Loucy (cell line): Measurements from ENCODE around the gene SLC6A12.

ENCODE experiments used
- H2AFZ ChIP-seq: fragments of 200-600 bp; sonication (generic); 2 replicates; pipeline ENCODE4 v1.6.0; 2016; ENCODE audit warnings: antibody characterized with exemption, mild to moderate bottlenecking, low read length, moderate library complexity
- H3F3A ChIP-seq: fragments of 200-600 bp; 2 replicates; pipeline ENCODE4 v1.6.0; 2016; ENCODE audit warnings: antibody characterized with exemption, low read depth, mild to moderate bottlenecking
- H3K27me3 ChIP-seq: fragments of 200-600 bp; sonication (generic); 2 replicates; pipeline ENCODE4 v1.6.1; 2014; ENCODE audit warnings: low read length, mild to moderate bottlenecking; ENCODE audit not compliant: insufficient read depth, poor library complexity, severe bottlenecking
- H3K36me3 ChIP-seq: fragments of 200-600 bp; sonication (generic); 2 replicates; pipeline ENCODE4 v1.6.1; 2016; ENCODE audit warnings: low read length; ENCODE audit not compliant: insufficient read depth
- H3K4me1 ChIP-seq: fragments of 200-600 bp; sonication (generic); 2 replicates; pipeline ENCODE4 v1.5.1; 2014; ENCODE audit warnings: low read length, mild to moderate bottlenecking; ENCODE audit not compliant: insufficient read depth, poor library complexity, severe bottlenecking
- H3K4me2 ChIP-seq: fragments of 200-600 bp; sonication (generic); 2 replicates; pipeline ENCODE4 v1.6.0; 2014; ENCODE audit warnings: antibody characterized with exemption, low read length, low read depth, mild to moderate bottlenecking; ENCODE audit not compliant: poor library complexity, severe bottlenecking
- H3K4me3 ChIP-seq: fragments of 200-600 bp; sonication (generic); 2 replicates; pipeline ENCODE4 v1.5.1; 2014; ENCODE audit warnings: low read length, mild to moderate bottlenecking, mixed read lengths; ENCODE audit not compliant: poor library complexity, severe bottlenecking
- H3K79me2 ChIP-seq: fragments of 200-600 bp; sonication (generic); 2 replicates; pipeline ENCODE4 v1.6.1; 2014; ENCODE audit warnings: low read length; ENCODE audit not compliant: insufficient read depth
- H3K9ac ChIP-seq: fragments of 200-600 bp; sonication (generic); 2 replicates; pipeline ENCODE4 v1.6.0; 2014; ENCODE audit warnings: mild to moderate bottlenecking, low read depth, low read length, moderate library complexity; ENCODE audit not compliant: poor library complexity, severe bottlenecking
- H3K9me2 ChIP-seq: fragments of 200-600 bp; sonication (generic); replicated peaks from 2 replicates; pipeline ENCODE4 v1.6.1; 2016; ENCODE audit warnings: low read depth, low read length, mixed read lengths
- H3K9me3 ChIP-seq: fragments of 200-600 bp; sonication (generic); 2 replicates; pipeline ENCODE4 v1.6.1; 2014; ENCODE audit warnings: mild to moderate bottlenecking, antibody characterized with exemption, low read length, low read depth; ENCODE audit not compliant: insufficient read depth
- H4K20me1 ChIP-seq: fragments of 200-600 bp; sonication (generic); 2 replicates; pipeline ENCODE4 v1.6.0; 2014; ENCODE audit warnings: antibody characterized with exemption, low read length, mild to moderate bottlenecking; ENCODE audit not compliant: insufficient read depth, poor library complexity, severe bottlenecking
- EZH2phosphoT487 ChIP-seq: fragments of 200-600 bp; IDR thresholded peaks from 2 replicates; pipeline ENCODE4 v1.6.1; 2018; ENCODE audit warnings: antibody characterized with exemption, mild to moderate bottlenecking, moderate library complexity, borderline replicate concordance
- TF ChIP-seq, protein P1 (sequence below): fragments of 200-600 bp; sonication (generic); conservative IDR thresholded peaks from 2 replicates; pipeline ENCODE4 v1.5.1; 2014; ENCODE audit warnings: mild to moderate bottlenecking, antibody characterized with exemption, low read length

The SLC6A12 gene

DNA sequence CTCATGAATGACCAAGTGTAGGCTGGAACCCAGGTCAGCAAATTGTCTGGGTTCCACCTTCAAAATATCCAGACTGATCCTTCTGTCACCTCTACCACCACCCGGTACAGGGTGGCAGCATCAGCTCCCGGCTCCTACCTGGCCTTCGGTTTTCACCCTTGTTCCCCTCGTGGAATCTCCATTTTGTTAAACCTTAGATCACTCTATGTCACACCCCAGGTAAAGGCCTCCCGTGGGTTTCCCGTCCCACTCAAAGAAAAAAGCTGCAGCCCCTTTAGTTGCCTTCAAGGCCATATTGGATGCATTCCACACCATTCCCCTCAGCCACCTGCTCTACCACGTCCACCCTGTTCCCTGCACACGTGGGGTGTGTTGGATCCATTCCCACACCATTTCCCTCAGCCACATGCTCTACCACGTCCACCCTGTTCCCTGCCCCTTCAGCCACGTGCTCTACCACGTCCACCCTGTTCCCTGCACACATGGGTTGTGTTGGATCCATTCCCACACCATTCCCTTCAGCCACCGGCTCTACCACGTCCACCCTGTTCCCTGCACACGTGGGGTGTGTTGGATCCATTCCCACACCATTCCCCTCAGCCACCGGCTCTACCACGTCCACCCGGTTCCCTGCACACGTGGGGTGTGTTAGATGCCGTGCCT, 24.9 kb upstream of the SLC6A12 start:
- Histone ChIP-seq H3K4me3 (no peak overlapping the region), H3K9me2 (no peaks in the 10 kb centered on the region)
- TF ChIP-seq, protein P1, sequence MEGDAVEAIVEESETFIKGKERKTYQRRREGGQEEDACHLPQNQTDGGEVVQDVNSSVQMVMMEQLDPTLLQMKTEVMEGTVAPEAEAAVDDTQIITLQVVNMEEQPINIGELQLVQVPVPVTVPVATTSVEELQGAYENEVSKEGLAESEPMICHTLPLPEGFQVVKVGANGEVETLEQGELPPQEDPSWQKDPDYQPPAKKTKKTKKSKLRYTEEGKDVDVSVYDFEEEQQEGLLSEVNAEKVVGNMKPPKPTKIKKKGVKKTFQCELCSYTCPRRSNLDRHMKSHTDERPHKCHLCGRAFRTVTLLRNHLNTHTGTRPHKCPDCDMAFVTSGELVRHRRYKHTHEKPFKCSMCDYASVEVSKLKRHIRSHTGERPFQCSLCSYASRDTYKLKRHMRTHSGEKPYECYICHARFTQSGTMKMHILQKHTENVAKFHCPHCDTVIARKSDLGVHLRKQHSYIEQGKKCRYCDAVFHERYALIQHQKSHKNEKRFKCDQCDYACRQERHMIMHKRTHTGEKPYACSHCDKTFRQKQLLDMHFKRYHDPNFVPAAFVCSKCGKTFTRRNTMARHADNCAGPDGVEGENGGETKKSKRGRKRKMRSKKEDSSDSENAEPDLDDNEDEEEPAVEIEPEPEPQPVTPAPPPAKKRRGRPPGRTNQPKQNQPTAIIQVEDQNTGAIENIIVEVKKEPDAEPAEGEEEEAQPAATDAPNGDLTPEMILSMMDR, result no peak
- no peak for TF ChIP-seq EZH2phosphoT487

DNA sequence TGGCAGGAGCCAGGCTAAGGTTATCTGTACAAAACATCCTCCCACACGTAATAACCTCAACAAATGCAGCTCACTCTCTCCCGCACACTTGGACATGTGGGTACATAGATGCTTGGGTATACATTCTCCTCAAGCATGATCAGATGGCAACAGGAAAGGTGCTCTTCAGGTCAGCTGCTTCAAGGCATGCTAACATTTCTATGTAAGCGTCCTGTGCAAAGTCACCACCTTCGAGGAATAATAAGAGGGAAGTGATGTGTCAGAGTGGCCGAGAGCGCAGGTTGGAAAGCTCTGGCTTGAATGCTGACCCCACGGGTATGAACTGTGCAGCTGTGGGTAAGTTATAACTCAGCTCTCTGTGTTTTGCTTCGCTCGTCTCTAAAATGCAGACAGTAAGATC, 24.2 kb upstream of the SLC6A12 start:
- no peak for TF ChIP-seq EZH2phosphoT487
- TF ChIP-seq, protein P1, result no peak
- Histone ChIP-seq H2AFZ (no peak overlapping the region), H3K36me3 (0 out of 2 replicates have a peak, but pooled peaks cover 3% of the 10 kb centered on the region), H3K27me3 (no peaks in the 10 kb centered on the region), H3F3A (no peaks in the 10 kb centered on the region), H3K4me1 (peaks cover 10% of the 10 kb centered on the region), H3K9ac (no peak overlapping the region), H4K20me1 (no peaks in the 10 kb centered on the region), H3K79me2 (no peaks in the 10 kb centered on the region), H3K9me3 (peaks cover 13% of the 10 kb centered on the region; the same call in 1 of the 2 replicates), H3K4me2 (no peak overlapping the region), H3K4me3 (no peak overlapping the region), H3K9me2 (no peaks in the 10 kb centered on the region)

More for the DNA sequence above, 24.9 kb upstream of the SLC6A12 start:
- Histone ChIP-seq H3K79me2 (no peaks in the 10 kb centered on the region), H3K27me3 (no peaks in the 10 kb centered on the region), H3F3A (no peaks in the 10 kb centered on the region), H3K4me2 (no peak overlapping the region), H3K9me3 (peaks cover 13% of the 10 kb centered on the region; the same call in 1 of the 2 replicates), H4K20me1 (no peaks in the 10 kb centered on the region), H3K36me3 (0 out of 2 replicates have a peak, but pooled peaks cover 3% of the 10 kb centered on the region), H3K4me1 (peaks cover 8% of the 10 kb centered on the region), H2AFZ (no peak overlapping the region), H3K9ac (no peak overlapping the region)

DNA sequence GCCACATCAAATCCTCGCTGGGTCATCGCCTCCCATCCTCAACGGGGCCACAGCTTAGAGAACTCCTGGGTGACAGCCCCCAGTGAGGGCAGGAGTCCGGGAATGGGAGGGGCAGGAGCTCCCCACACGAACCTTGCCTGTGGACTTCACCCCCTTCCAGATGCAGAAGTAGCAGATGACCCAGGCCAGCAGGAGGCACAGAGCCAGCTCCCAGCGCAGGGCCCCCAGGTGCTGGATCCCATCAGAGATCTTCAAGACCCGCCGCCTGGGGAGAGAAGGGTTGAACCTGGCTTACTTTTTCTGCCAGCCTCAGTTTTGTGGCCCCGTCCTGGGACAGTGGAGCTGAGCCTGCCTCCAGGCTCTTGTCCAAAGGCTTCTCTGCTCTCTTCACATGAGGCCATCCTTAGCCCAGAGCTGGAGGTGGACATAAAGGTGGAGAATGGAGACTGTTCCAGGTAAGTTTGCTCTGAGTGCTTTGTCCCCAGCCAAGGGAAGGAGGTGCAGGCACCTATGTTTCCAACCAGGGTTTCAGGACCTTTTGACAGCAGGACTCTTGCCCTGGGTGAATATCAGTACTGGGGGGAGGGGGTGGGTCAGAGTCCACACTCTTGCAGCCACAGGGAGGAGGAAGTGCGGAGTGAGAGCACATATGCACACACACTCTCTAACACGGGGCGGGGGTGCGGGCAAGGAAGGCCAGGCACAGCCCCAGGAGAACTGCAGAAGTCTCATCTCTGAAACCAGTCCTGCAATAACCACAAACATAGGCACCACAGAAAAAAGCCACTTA, 23.3 kb upstream of the SLC6A12 start:
- H3K4me3 ChIP-seq, result no peak overlapping the region
- 0 out of 2 replicates have a peak, but pooled peaks cover 3% of the 10 kb centered on the region for H3K36me3 ChIP-seq
- H2AFZ ChIP-seq, result no peak overlapping the region
- H3K79me2 ChIP-seq, result no peaks in the 10 kb centered on the region
- H3K27me3 ChIP-seq, result no peaks in the 10 kb centered on the region
- no peak overlapping the region for H3K4me2 ChIP-seq
- no peaks in the 10 kb centered on the region for H4K20me1 ChIP-seq
- peaks cover 13% of the 10 kb centered on the region; the same call in 1 of the 2 replicates for H3K9me3 ChIP-seq
- no peak overlapping the region for H3K9ac ChIP-seq
- peaks cover 12% of the 10 kb centered on the region for H3K4me1 ChIP-seq
- no peak for TF ChIP-seq EZH2phosphoT487
- TF ChIP-seq, protein P1, result no peak
- H3F3A ChIP-seq, result no peaks in the 10 kb centered on the region
- H3K9me2 ChIP-seq, result no peaks in the 10 kb centered on the region
